NCI-H187 (cell line): ENCODE results near the gene SHROOM2.

ENCODE experiments used
- DNase-seq, 2 experiments: peaks; one replicate each; lab custom pipeline; 2025; lab: John Stamatoyannopoulos, UW

The SHROOM2 gene

GRCh38 chrX:9864011-9864410 lies 77.8 kb downstream of the SHROOM2 start:
- no peak for DNase-seq

DNA sequence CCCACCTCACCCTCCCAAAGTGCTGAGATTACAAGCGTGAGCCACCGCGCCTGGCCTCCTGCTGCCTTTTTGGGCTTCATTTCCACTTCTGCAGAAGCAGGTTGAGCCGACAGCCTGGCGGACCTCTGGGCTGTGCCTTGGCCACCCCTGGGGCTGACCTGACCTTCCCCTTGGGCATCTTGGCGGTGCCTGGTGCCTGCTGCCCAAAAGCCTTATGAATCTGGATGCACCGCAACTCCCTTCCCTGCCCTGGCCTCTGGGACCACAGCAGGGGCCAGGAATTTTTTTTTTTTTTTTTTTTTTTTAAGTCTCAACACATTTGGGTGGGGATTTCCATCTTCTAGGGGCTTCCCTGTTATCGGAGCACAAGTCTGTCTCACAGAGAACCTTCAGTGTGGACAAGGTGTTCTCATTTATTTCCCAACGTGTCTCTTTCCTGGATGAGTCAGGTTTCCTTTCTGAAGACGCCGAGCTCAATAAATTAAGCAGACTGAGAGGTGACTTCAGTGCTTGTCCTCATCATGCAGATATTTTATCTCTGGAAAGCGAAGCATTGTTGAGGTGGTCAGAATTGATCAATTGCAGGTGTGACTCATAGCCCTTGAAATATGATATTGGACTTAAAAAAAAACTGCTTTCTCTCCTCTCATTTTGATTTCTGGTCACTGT lies 79.7 kb downstream of the SHROOM2 start:
- no peak for DNase-seq

DNA sequence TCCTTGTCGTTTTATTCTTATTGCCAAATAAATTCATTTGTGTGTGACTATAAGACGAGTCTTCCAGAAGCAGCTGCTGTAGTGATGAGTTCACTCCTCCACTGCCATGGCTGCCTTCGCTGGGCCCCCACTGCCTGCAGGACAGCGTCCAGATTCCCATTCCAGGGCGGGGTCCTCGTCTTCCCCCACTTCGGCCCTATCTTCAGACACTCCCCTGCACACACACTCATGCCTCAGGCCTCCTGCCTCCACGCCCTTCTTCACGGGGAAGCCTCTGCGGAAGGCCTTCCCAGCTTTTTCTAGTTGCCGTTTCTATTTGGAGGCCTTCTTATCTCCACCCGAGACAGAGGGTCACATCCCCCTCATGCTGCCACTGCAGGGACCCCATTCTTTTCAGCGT lies 80.4 kb downstream of the SHROOM2 start:
- DNase-seq, result no peak

DNA sequence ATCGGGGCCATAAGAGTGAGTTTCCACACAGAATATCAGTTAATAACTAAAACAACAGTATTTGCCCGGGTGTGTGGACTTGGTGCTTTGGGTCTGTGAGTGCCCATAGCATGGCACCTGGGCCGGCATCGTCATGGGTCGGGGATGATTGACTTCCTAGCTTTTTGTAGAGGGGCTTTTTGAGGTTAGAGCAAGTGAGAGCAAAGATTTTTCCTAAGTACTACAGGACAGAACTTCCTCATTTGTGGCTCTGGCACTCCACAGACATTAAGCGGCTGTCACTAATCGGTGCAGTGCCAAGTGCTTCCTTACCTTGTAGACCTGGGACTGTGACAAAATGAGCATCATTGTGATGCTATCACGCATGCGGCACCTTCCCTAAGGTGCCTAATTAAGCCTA lies 81.0 kb downstream of the SHROOM2 start:
- no peak for DNase-seq

GRCh38 chrX:9867753-9868152 lies 81.5 kb downstream of the SHROOM2 start:
- no peak for DNase-seq

GRCh38 chrX:9871701-9872268 lies 85.6 kb downstream of the SHROOM2 start:
- no peak for DNase-seq

GRCh38 chrX:9873360-9873759 lies 87.1 kb downstream of the SHROOM2 start:
- no peak for DNase-seq

DNA sequence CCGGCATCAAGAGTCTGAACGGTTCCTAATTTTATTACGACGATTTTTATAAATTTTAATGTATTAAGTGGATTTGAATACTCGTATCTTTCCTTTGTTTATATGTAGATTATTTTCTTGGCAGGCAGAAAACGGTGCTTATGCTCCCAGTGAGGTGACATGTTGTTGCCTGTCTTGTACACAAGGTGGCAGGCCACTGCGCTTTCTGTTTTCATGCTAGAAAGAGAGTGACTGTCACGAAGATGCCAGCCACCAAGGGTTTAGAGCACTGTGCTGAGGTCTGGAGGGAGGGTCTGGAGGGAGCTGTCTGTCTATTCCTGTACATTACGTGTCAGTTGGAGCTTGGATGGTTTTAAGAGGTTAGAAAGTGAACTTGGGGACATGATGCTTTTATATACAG lies 87.7 kb downstream of the SHROOM2 start:
- peak in 1 of 2 experiments; percentile 5 for DNase-seq

DNA sequence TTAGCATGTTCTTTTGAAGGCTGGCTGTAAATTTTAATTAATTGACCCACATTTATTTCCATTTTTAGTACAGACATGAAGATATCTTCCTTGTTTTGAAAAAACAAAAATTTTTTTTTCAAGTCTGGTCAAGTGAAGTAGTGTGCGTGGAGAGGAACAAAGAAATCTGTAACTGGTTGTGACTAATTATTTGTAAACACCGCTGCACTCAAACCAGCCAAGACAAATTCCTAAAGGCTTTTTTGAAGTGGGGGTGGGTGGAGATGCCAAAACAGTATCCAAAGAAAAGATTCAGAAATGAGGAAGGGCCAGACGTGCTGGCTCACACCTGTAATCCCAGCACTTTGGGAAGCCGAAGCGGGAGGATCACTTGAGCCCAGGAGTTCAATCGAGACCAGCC lies 88.3 kb downstream of the SHROOM2 start:
- DNase-seq, result no peak

DNA sequence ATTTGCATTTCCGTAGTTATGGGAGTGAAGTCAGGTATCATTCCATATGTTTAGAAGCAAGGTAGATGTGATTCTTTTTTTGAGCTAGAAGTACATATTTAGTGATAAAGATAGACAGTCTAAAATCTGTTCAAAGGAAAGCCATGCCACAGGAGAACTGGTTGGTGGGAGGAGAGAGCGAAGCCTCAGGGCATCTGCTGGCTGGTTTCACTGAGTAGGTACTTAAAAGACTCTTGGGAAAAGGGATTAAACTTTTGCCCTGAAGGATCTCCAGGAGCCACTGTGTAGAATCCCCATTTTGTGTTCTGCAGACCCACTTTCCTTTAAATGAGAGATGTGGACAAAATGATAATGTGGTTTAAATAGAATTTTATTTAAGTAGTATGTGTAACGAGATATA lies 89.6 kb downstream of the SHROOM2 start:
- no peak for DNase-seq

DNA sequence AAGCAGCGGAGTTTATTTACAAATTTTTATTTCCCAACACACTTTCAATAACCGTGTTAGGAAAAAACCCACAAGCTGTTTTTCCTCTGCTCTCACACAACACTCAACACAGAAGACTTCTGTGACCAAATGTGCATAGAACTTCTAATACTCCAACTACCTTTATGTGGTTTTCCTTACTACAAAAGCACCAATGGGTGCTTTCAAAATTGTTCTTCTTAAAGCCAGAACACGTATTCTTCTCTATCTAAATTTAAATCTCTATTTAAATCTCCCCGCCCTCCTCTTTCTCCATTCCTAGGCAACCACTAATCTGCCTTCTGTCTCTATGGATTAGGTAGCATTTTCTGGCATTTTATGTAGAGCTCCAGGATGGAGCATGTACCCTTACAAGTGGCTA lies 90.0 kb downstream of the SHROOM2 start:
- no peak for DNase-seq

- no peak for DNase-seq
These were observed 92.1 kb downstream of the SHROOM2 start for GRCh38 chrX:9878146-9878820.

DNA sequence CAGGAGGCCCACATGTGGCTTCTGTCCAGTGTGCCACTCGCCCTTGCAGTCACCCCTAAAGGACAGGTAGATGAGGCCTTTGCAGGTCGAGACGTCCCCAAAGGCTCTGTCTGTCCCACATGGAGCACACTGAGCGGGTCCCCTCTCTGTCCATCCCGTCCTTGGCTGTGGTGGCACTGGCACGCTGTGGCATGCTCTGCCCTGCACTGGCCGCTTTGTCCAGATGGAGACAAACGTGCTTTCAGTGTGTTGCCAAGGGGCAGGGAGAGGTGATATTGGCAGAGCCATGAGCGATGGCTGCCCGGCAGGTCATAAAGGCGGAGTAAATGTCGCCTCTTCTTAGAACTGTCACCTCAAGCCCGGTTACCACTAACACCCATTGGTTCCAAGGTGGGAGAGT lies 94.0 kb downstream of the SHROOM2 start:
- DNase-seq, result no peak

DNA sequence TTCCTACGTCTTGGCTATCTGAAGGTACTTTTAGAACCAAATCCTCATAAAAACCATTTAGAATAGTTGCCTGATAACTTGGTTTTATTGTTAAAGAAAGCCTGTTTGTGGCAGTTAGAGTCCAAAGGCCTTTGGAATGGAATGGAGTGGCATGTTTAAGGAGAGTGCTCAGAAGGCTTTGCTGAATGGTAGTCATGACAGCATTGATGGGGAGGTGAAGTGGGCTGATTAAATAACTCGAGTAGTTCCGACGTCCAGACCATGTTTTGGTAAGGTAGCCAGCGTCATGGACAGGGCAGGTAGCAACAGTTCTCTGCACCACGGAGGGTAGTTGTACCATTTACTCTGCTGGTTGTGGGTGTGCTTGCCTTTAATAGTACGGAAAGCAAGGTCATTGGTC lies 94.6 kb downstream of the SHROOM2 start:
- no peak for DNase-seq

DNA sequence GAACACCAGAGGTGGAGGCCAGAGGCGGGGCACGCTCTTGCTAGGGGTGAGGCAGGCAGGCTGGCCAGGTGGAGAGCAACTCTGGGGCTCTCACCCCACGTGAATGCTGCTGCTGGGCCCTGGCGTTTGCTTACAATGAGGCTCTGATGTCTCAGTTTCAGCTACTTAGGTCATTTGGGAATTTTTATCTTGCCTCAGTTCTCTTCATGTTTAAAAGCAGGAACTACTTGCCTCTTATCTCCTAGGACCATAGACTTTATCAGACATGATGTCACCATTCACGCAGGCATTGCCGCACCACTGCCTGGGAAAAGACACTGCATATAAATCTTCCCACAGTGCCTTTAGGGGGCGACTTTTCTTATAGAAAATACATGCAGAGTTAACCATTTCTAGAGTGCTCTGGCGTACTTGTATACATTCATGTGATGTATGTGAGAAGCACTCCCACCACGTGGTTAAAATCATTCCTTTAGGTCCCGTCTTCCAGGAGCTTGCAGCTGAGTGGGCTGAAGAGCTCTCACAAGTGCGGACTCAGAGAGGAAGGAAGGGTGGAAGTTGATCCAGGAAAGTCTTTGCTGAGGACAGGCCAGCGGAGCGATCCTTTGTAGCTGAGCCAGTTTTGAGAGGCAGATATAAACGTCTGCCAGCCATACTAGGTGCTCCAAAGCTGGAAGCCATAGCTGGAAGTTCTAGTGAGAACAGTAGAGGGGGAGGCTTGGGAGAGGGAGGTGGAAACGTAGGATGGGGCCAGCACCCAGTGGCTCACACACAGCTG lies 96.6 kb downstream of the SHROOM2 start:
- DNase-seq, result no peak

GRCh38 chrX:9884031-9884779 lies 98.0 kb downstream of the SHROOM2 start:
- DNase-seq, result no peak

DNA sequence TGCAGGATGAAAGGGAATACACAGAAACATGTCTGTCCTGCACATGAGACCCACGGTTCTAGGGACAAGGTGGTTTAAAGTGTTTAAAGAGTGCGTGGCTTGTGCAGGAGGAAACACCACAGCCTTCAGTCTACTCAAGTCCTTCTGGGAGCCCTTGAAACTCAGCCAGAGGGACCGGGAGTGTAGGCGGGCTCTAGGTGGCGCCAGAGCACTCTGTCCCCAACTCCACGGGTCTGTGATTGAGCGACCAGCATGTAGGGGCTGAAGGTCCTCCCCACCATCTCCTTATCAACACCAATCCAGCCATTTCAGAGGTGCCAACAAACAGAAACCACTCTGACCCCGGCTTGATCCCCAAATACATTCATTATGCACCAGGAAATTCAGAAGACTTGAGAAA lies 98.9 kb downstream of the SHROOM2 start:
- no peak for DNase-seq

GRCh38 chrX:9887659-9888297 lies 101.5 kb downstream of the SHROOM2 start:
- no peak for DNase-seq

GRCh38 chrX:9888953-9889470 lies 102.8 kb downstream of the SHROOM2 start:
- no peak for DNase-seq

- no peak for DNase-seq
These were observed 104.5 kb downstream of the SHROOM2 start for GRCh38 chrX:9890681-9891091.

DNA sequence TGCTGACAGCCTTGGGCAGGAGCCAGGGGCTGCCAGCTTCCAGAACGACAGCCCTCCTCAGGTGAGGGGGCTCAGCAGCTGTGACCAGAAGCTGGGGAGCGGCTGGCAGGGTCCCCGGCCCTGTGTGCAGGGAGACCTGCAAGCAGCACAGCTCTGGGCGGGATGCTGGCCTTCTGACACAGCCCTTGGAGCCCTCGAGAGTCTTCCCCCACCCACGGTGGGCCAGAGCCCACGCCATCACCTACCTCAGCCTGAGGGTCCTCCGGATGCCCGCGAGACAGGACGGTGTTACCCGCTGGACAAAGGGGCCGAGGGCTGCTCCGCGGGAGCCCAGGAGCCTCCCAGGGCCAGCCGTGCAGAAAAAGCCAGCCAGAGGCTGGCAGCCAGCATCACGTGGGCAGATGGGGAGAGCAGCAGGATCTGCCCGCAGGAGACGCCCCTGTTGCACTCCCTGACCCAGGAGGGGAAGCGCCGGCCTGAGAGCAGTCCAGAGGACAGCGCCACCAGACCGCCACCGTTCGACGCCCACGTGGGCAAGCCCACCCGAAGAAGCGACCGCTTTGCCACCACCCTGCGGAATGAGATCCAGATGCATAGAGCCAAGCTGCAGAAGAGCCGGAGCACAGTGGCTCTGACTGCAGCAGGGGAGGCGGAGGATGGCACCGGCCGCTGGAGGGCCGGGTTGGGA lies 109.1 kb downstream of the SHROOM2 start:
- no peak for DNase-seq
